Endodermal cell (in vitro differentiated cells): ENCODE data around the gene CFC1. TPM values are rescaled to one million over a fixed set of nuclear protein-coding genes. Genes with fewer than 3 reads are reported as not detected.
"Not testable (repeated sequence)": the region's sequence is repeated elsewhere in the genome, so short reads cannot be mapped to it uniquely, and the experiment has no call there.

ENCODE experiments used
- DNase-seq: peaks from one replicate; pipeline ENCODE4 v3.0.0-alpha.2; 2017
- H3K27ac ChIP-seq: 2 replicates; pipeline ENCODE4 v1.5.1; 2013; ENCODE audit warnings: mild to moderate bottlenecking, low read depth, low read length, moderate library complexity
- H3K27me3 ChIP-seq: 2 replicates; pipeline ENCODE4 v1.6.1; 2013; ENCODE audit warnings: mild to moderate bottlenecking, low read length, moderate library complexity; ENCODE audit not compliant: insufficient read depth, control insufficient read depth, poor library complexity, severe bottlenecking
- H3K36me3 ChIP-seq: 2 replicates; pipeline ENCODE4 v1.7.0; 2013; ENCODE audit warnings: mild to moderate bottlenecking, low read length, moderate library complexity; ENCODE audit not compliant: control insufficient read depth, insufficient read depth
- H3K4me1 ChIP-seq: one replicate; pipeline ENCODE4 v1.7.0; 2013; ENCODE audit warnings: low read length; ENCODE audit not compliant: control insufficient read depth, insufficient read depth
- H3K4me3 ChIP-seq: 2 replicates; pipeline ENCODE4 v1.5.1; 2013; ENCODE audit warnings: mild to moderate bottlenecking, low read length, moderate library complexity
- H3K9ac ChIP-seq: 2 replicates; pipeline ENCODE4 v1.6.1; 2013; ENCODE audit warnings: mild to moderate bottlenecking, low read length, moderate library complexity; ENCODE audit not compliant: poor library complexity, severe bottlenecking; ENCODE audit errors: extremely low read depth
- H3K9me3 ChIP-seq: 2 replicates; pipeline ENCODE4 v1.6.1; 2013; ENCODE audit warnings: mild to moderate bottlenecking, low read length, moderate library complexity; ENCODE audit not compliant: control insufficient read depth
- H3K27ac Mint-ChIP-seq: 2 replicates; pipeline ENCODE4 v1.8.0; 2020; ENCODE audit warnings: mixed read lengths
- H3K27me3 Mint-ChIP-seq: 2 replicates; pipeline ENCODE4 v1.8.0; 2021; ENCODE audit warnings: mild to moderate bottlenecking, mixed read lengths; ENCODE audit not compliant: insufficient read depth
- H3K36me3 Mint-ChIP-seq: 2 replicates; pipeline ENCODE4 v1.8.0; 2020; ENCODE audit warnings: low read depth, mixed read lengths
- H3K4me1 Mint-ChIP-seq: 2 replicates; pipeline ENCODE4 v1.8.0; 2020; ENCODE audit warnings: mixed read lengths
- H3K4me3 Mint-ChIP-seq: 2 replicates; pipeline ENCODE4 v1.8.0; 2020; ENCODE audit warnings: mild to moderate bottlenecking, moderate library complexity, mixed read lengths
- H3K9me3 Mint-ChIP-seq: 2 replicates; pipeline ENCODE4 v1.8.0; 2020; ENCODE audit warnings: mild to moderate bottlenecking, mixed read lengths
- WGBS, 2 experiments: methylation state at CpG; one replicate each; pipeline versions ENCODE4 v1.1.5 to v1.1.7; 2013; ENCODE audit warnings: missing lambda C conversion rate in 2 of 2, mixed read lengths in 1 of 2; ENCODE audit not compliant: insufficient coverage in 1 of 2, insufficient read length in 1 of 2; 5-methylcytosine and 5-hydroxymethylcytosine counted together
- total RNA-seq, 2 donors: library from RNA; stranded (reverse); fragmentation: NEBNext Ultra II Directional in 1 of 2; extraction: Animal tissue kit (Norgen Biotek cat#: 25700) in 1 of 2; gene quantifications; 2 replicates in 1 of 2; 3 replicates in 1 of 2; pipeline ENCODE4 v1.2.1, GENCODE V29; 2021

CFC1 gene
- total RNA-seq, 2 donors from 2014 or later, result 1.4 to 6.4 TPM

DNA sequence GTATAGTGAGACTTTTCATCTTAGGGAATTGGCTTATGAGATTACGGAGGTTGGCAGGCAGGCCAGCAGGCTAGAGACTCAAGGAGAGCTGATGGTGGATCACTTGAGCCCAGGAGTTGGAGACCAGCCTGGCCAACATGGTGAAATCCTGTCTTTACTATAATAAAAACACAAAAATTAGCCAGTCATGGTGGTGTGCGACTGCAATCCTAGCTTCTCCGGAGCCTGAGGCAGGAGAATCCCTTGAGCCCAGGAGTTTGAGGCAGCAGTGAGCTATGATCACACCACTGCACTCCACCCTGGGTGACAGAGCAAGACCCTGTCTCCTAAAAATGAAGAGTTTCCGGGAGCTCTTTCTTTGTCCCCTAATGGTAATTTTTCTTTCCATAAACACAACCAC, 14.6 kb downstream of the CFC1 start:
- H3K4me3 Mint-ChIP-seq, H3K27ac Mint-ChIP-seq, H3K27me3 Mint-ChIP-seq, H3K4me1 ChIP-seq, H3K27ac ChIP-seq, DNase-seq, H3K4me1 Mint-ChIP-seq, H3K9ac ChIP-seq, H3K36me3 Mint-ChIP-seq, H3K9me3 Mint-ChIP-seq, H3K36me3 ChIP-seq, H3K27me3 ChIP-seq, H3K4me3 ChIP-seq, H3K9me3 ChIP-seq: not testable (repeated sequence)
- WGBS, 2 experiments, result 95% methylated on average over 2 of the region's 4 CpGs; no CpG with 5 or more reads in 1 of the 2 experiments

DNA sequence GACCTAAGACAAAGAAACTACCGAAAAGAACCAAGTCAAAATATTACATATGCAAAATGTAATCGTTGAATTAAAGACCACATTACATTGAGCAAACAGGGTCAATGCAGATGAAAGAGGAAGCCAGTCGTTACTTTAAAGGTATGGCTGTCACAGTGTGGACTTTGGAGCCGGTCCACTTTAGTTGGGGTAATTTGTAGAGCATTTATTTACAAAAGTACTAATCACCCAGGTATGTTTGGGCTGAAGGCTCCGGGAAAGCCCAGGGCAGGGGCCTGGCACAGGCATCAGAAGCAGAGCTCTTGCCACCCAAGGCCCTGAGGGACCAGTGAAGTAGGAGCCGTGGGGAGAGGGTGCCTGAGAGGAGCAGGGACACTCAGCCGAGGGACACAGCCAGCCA, 15.8 kb downstream of the CFC1 start:
- not testable (repeated sequence) for H3K27ac ChIP-seq, H3K9ac ChIP-seq, H3K9me3 Mint-ChIP-seq, H3K27me3 ChIP-seq, H3K4me3 Mint-ChIP-seq, DNase-seq, H3K27ac Mint-ChIP-seq, H3K4me1 Mint-ChIP-seq, H3K27me3 Mint-ChIP-seq, H3K36me3 ChIP-seq, H3K9me3 ChIP-seq, H3K36me3 Mint-ChIP-seq, H3K4me1 ChIP-seq, H3K4me3 ChIP-seq
- 83% methylated on average over 2 of the region's 7 CpGs; no CpG with 5 or more reads in 1 of the 2 experiments for WGBS, 2 experiments

DNA sequence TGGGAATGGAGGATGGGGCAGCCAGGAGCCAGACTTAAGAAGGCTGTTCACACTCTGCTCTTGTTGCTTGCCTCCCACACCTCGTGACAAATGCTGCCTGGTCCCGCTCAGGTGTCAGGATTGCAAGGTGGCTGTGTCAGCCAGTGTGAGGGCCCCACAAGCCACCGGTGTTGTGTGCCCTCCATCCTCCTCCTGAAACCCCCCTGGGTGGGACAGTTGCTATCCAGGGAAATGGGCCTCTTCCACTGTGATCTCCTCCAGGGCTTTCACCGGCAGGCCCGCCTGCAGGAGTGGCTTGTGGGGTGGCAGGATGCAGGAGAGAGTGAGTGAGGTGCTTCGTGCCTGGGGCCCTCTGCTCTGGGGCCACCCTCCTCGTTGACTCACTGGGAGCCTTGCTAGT, 16.4 kb downstream of the CFC1 start:
- not testable (repeated sequence) for H3K4me3 ChIP-seq, DNase-seq, H3K9ac ChIP-seq, H3K27me3 Mint-ChIP-seq, H3K9me3 Mint-ChIP-seq, H3K4me1 Mint-ChIP-seq, H3K36me3 ChIP-seq, H3K27me3 ChIP-seq, H3K9me3 ChIP-seq, H3K4me1 ChIP-seq, H3K4me3 Mint-ChIP-seq, H3K36me3 Mint-ChIP-seq, H3K27ac ChIP-seq, H3K27ac Mint-ChIP-seq
- WGBS, 2 experiments, result 93% methylated on average over 1 of the region's 7 CpGs; no CpG with 5 or more reads in 1 of the 2 experiments

DNA sequence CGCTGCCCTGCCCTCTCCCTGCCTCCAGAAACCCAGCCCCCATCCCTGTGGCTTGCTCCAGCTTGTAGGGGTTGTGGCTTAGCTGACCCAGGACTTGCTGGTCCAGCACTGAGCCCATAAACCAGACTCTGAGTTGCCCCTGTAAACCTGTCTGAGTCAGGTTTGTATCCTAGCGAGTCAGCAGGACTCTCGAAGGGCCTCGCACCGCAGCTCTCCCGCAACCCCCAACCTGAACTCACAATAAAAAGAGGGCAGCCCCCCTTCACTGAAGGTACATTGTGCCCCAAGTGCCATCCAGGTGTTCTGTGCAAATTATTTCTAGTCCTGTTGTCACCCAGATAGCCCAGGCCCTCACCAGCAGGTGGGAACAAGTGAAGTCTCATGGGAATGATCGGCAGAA, 17.9 kb downstream of the CFC1 start:
- H3K27ac ChIP-seq, H3K9me3 Mint-ChIP-seq, DNase-seq, H3K36me3 ChIP-seq, H3K27ac Mint-ChIP-seq, H3K27me3 ChIP-seq, H3K27me3 Mint-ChIP-seq, H3K4me3 ChIP-seq, H3K9me3 ChIP-seq, H3K9ac ChIP-seq, H3K4me1 Mint-ChIP-seq, H3K4me1 ChIP-seq, H3K36me3 Mint-ChIP-seq, H3K4me3 Mint-ChIP-seq: not testable (repeated sequence)
- WGBS, 2 experiments, result 98 to 100% methylated on average over 1 to 5 of the region's 7 CpGs

GRCh38 chr2:130579121-130579520, 20.3 kb downstream of the CFC1 start:
- not testable (repeated sequence) for H3K27ac Mint-ChIP-seq, H3K4me1 ChIP-seq, H3K27me3 ChIP-seq, H3K4me3 ChIP-seq, H3K9me3 ChIP-seq, H3K27ac ChIP-seq, H3K9ac ChIP-seq, H3K4me1 Mint-ChIP-seq, H3K9me3 Mint-ChIP-seq, DNase-seq, H3K36me3 Mint-ChIP-seq, H3K27me3 Mint-ChIP-seq, H3K4me3 Mint-ChIP-seq, H3K36me3 ChIP-seq
- WGBS, 2 experiments, result 93% methylated on average over 5 of the region's 7 CpGs; no CpG with 5 or more reads in 1 of the 2 experiments

GRCh38 chr2:130577559-130577958, 21.8 kb downstream of the CFC1 start:
- H3K4me1 Mint-ChIP-seq, H3K36me3 Mint-ChIP-seq, H3K4me3 Mint-ChIP-seq, DNase-seq, H3K9me3 ChIP-seq, H3K9ac ChIP-seq, H3K27ac Mint-ChIP-seq, H3K36me3 ChIP-seq, H3K9me3 Mint-ChIP-seq, H3K27me3 Mint-ChIP-seq, H3K4me1 ChIP-seq, H3K27ac ChIP-seq, H3K4me3 ChIP-seq, H3K27me3 ChIP-seq: not testable (repeated sequence)
- WGBS, 2 experiments, result no CpG with 5 or more reads among the region's 4 CpGs

DNA sequence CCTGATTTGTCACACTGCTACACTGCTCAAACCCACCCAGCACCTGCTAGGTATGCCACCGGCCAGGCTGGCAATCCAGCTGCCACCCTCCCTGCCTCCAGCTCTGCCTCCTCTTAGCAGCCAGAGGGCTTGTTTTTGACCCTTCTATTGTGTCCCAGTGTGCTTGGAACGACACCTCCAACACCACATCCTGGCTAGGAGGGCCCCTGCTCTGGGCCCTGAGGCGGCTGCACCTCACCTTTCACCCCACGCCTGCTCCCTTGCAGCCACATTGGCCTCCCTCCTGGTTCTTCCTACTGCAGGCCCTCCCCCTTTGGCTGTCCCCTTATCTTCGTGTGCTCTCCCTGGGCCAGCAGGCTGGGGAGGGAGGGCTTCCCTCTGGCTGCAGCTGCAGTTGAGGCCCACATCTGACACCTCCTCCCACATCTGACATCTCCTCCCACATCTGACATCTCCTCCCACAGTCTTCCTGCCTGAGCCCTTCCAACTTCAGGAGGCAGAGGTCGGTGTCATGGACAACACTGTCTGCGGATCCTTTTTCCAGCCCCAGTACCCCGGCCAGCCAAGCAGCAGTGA, 23.1 kb downstream of the CFC1 start:
- not testable (repeated sequence) for H3K9me3 ChIP-seq, H3K27me3 Mint-ChIP-seq, H3K36me3 Mint-ChIP-seq, H3K27ac ChIP-seq, H3K27ac Mint-ChIP-seq, H3K9me3 Mint-ChIP-seq, DNase-seq, H3K4me1 ChIP-seq, H3K27me3 ChIP-seq, H3K36me3 ChIP-seq, H3K9ac ChIP-seq, H3K4me3 ChIP-seq, H3K4me3 Mint-ChIP-seq, H3K4me1 Mint-ChIP-seq
- no CpG with 5 or more reads among the region's 8 CpGs for WGBS, 2 experiments
